A673 (cell line): ENCODE measurements around the gene GRIK4. TPM values are rescaled to one million over a fixed set of nuclear protein-coding genes. Genes with fewer than 3 reads are reported as not detected.

Source experiments
- BruUV-seq: library from RNA; stranded (reverse); fragments of 400-500 nt; replicated peaks from 2 replicates; lab custom pipeline; 2021; lab: Mats Ljungman, UMichigan
- CTCF ChIA-PET: fragments of 300-600 bp; sonication (Branson Sonifier 250); formaldehyde crosslinking; loops from one replicate; lab custom pipeline; 2022; ENCODE audit warnings: antibody characterized with exemption; lab: Charles Lee
- POLR2A ChIA-PET: fragments of 300-600 bp; sonication (Branson Sonifier 250); formaldehyde crosslinking; loops from one replicate; lab custom pipeline; 2022; ENCODE audit warnings: antibody characterized with exemption; ENCODE audit not compliant: low non-redundant PET; lab: Charles Lee
- DNase-seq: peaks from one replicate; pipeline ENCODE4 v3.0.0-alpha.2; 2015; ENCODE audit warnings: low spot score
- H3K27ac ChIP-seq: fragments of 200-600 bp; sonication (generic); 2 replicates; pipeline ENCODE4 v1.5.1; 2016; ENCODE audit warnings: mixed run types, low read depth, mild to moderate bottlenecking, mixed read lengths, antibody characterized with exemption, low read length; ENCODE audit not compliant: poor library complexity, severe bottlenecking
- H3K27me3 ChIP-seq: fragments of 200-600 bp; sonication (generic); replicated peaks from 2 replicates; pipeline ENCODE4 v1.6.1; 2017; ENCODE audit warnings: mixed run types, low read depth, mild to moderate bottlenecking, mixed read lengths, antibody characterized with exemption, low read length; ENCODE audit not compliant: insufficient read depth, poor library complexity
- H3K36me3 ChIP-seq: fragments of 200-600 bp; sonication (generic); 2 replicates; pipeline ENCODE4 v1.6.1; 2016; ENCODE audit warnings: mixed run types, mild to moderate bottlenecking, mixed read lengths, antibody characterized with exemption, low read length; ENCODE audit not compliant: insufficient read depth, poor library complexity, severe bottlenecking
- H3K4me1 ChIP-seq: fragments of 200-600 bp; sonication (generic); 2 replicates; pipeline ENCODE4 v1.6.1; 2017; ENCODE audit warnings: mixed run types, mild to moderate bottlenecking, mixed read lengths, antibody characterized with exemption, low read length; ENCODE audit not compliant: insufficient read depth, poor library complexity, severe bottlenecking
- H3K4me3 ChIP-seq: fragments of 200-600 bp; sonication (generic); 2 replicates; pipeline ENCODE4 v1.5.1; 2016; ENCODE audit warnings: low read depth, mixed run types, mild to moderate bottlenecking, mixed read lengths, low read length; ENCODE audit not compliant: poor library complexity, severe bottlenecking
- H3K9me3 ChIP-seq: fragments of 200-600 bp; sonication (generic); 2 replicates; pipeline ENCODE4 v1.6.1; 2016; ENCODE audit warnings: mixed run types, low read depth, mild to moderate bottlenecking, mixed read lengths, antibody characterized with exemption, low read length; ENCODE audit not compliant: poor library complexity, severe bottlenecking
- EZH2 ChIP-seq: fragments of 200-600 bp; sonication (generic); IDR thresholded peaks from 2 replicates; pipeline ENCODE4 v1.6.1; 2017; ENCODE audit warnings: borderline replicate concordance, low read depth, mild to moderate bottlenecking, mixed read lengths, antibody characterized with exemption, low read length; ENCODE audit not compliant: poor library complexity, severe bottlenecking
- intact Hi-C: fragments of 100-400 bp; cut with micrococcal nuclease; formaldehyde crosslinking; loops from one replicate; pipeline ENCODE4 v1.10.0; 2022; ENCODE audit not compliant: unreplicated experiment
- total RNA-seq: library from RNA; stranded (reverse); gene quantifications from 2 replicates; pipeline ENCODE4 v1.2.3, GENCODE V29; 2021
- TF ChIP-seq, protein P1 (sequence below): fragments of 300-800, 200-600 bp; sonication (generic); conservative IDR thresholded peaks from 2 replicates; pipeline ENCODE4 v1.5.1; 2017; ENCODE audit warnings: low read depth, mild to moderate bottlenecking, antibody characterized with exemption, low read length, moderate library complexity, mixed read lengths

The GRIK4 gene
- total RNA-seq, 1 experiment from 2014 or later: not detected

DNA sequence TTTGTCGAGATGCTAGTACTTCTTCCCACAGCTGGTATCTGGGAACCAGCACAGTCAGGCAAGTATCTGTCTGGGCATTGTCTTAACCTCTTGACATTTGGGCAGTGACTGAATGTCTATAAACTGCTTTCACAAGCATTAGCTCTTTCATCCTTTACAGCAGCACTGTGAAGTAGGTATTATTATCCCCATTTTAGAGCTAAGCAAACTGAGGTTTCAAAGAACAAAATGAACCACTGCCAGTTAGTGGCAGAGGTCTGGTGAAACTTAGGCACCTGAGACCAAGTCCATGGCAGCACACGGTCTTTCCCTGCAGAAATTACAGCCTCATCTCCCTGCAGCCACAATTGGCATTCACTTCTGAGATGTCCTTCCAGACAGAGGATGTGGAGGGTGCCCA lies 401.4 kb downstream of the GRIK4 start:
- no peaks in the 10 kb centered on the region for H3K36me3 ChIP-seq
- H3K27me3 ChIP-seq: peaks cover 5% of the 10 kb centered on the region
- no peaks in the 10 kb centered on the region for H3K4me1 ChIP-seq
- no peaks in the 10 kb centered on the region for H3K9me3 ChIP-seq
- no peak for DNase-seq
- intact Hi-C loops: no loop called here
- no peak overlapping the region for H3K27ac ChIP-seq
- POLR2A ChIA-PET: no interaction called here
- TF ChIP-seq, protein P1, sequence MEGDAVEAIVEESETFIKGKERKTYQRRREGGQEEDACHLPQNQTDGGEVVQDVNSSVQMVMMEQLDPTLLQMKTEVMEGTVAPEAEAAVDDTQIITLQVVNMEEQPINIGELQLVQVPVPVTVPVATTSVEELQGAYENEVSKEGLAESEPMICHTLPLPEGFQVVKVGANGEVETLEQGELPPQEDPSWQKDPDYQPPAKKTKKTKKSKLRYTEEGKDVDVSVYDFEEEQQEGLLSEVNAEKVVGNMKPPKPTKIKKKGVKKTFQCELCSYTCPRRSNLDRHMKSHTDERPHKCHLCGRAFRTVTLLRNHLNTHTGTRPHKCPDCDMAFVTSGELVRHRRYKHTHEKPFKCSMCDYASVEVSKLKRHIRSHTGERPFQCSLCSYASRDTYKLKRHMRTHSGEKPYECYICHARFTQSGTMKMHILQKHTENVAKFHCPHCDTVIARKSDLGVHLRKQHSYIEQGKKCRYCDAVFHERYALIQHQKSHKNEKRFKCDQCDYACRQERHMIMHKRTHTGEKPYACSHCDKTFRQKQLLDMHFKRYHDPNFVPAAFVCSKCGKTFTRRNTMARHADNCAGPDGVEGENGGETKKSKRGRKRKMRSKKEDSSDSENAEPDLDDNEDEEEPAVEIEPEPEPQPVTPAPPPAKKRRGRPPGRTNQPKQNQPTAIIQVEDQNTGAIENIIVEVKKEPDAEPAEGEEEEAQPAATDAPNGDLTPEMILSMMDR: no peak
- TF ChIP-seq EZH2: no peak
- BruUV-seq: no TSS peak
- CTCF ChIA-PET: interaction anchor here (0.6 kb wide), 1 partner anchor 606 kb away, joined by 6 read pairs; no protein-coding TSS in a partner anchor
- H3K4me3 ChIP-seq: no peak overlapping the region

DNA sequence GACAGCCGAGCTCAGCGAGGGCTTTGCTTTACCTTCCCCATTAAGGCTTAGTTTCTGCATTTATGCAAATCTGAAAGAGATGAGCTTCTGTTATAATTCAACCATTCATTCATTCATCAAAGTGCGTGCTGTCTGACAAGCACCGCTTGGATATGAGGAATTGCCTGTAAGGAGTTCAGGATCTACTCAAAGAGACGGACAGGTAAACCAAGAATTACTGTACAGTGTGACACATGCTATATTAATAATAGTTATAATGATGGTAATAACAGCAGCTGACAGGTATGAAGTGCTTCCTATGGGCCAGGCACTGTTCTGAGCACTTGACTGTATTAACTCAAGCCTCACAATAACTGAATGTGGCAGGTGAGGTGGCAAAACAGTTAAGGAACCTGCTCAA lies 402.5 kb downstream of the GRIK4 start:
- Histone ChIP-seq H3K4me1 (no peaks in the 10 kb centered on the region), H3K9me3 (no peaks in the 10 kb centered on the region), H3K36me3 (no peaks in the 10 kb centered on the region), H3K4me3 (no peak overlapping the region), H3K27me3 (peaks cover 13% of the 10 kb centered on the region), H3K27ac (no peak overlapping the region)
- CTCF ChIA-PET: no interaction called here
- POLR2A ChIA-PET: no interaction called here
- BruUV-seq: no TSS peak
- TF ChIP-seq, protein P1: no peak
- no peak for TF ChIP-seq EZH2
- intact Hi-C loops: no loop called here
- DNase-seq: no peak

DNA sequence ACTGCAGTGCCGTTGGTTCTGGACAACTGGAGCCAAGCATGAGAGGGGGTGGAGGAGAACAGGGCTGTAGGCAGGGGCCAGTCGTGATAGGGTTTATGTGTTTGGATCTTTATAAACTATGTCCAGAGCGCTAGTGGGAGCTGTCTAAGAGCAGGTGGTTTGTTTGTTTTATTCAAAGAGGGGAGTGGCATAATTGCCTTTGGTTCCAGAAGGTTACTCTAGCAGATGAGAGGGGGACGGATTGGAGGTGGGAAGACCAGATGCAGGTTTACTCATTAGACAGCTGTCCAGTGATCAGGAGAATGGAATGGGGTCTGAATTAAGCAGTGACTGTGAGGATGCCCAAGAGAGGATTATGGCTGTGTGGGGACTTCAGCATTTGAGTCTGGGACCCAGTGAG lies 403.1 kb downstream of the GRIK4 start:
- Histone ChIP-seq H3K36me3 (no peaks in the 10 kb centered on the region), H3K4me3 (no peak overlapping the region), H3K27ac (no peak overlapping the region), H3K27me3 (peaks cover 13% of the 10 kb centered on the region), H3K4me1 (no peaks in the 10 kb centered on the region), H3K9me3 (no peaks in the 10 kb centered on the region)
- ChIA-PET POLR2A (no interaction called here), CTCF (no interaction called here)
- intact Hi-C loops: no loop called here
- no TSS peak for BruUV-seq
- DNase-seq: no peak
- TF ChIP-seq, protein P1: no peak
- TF ChIP-seq EZH2: no peak
